IMR-90 (cell line): Measurements from ENCODE around the gene SEMA5A. TPM values are rescaled to one million over a fixed set of nuclear protein-coding genes. Genes with fewer than 3 reads are reported as not detected.

ENCODE experiments used
- ATAC-seq: fragments of 200-7000 bp; cut with Tn5 transposase; 2 replicates; pipeline ENCODE4 v1.9.1; 2020; ENCODE audit warnings: low read depth, mild to moderate bottlenecking, moderate library complexity
- BruUV-seq: library from RNA; stranded (reverse); fragments of 400-500 nt; replicated peaks from 2 replicates; lab custom pipeline; 2021; lab: Mats Ljungman, UMichigan
- CTCF ChIA-PET: fragments of 300-600 bp; formaldehyde crosslinking; extraction: SDS; loops from one replicate; lab custom pipeline; 2021; ENCODE audit warnings: antibody characterized with exemption; lab: Yijun Ruan, JAX
- POLR2A ChIA-PET: fragments of 300-600 bp; sonication (Branson Sonifier 250); formaldehyde crosslinking; loops from one replicate; lab custom pipeline; 2022; ENCODE audit warnings: antibody characterized with exemption; ENCODE audit not compliant: unreplicated experiment; lab: Charles Lee
- DNase-seq: peaks from one replicate; pipeline ENCODE4 v3.0.0; 2013
- H2AFZ ChIP-seq: replicated peaks from 2 replicates; pipeline ENCODE3; 2013; ENCODE audit warnings: low read length, mild to moderate bottlenecking; ENCODE audit not compliant: poor library complexity
- H2AK5ac ChIP-seq: 2 replicates; pipeline ENCODE4 v1.6.1; 2013; ENCODE audit warnings: low read depth, low read length, inconsistent platforms
- H2AK9ac ChIP-seq: replicated peaks from 2 replicates; pipeline ENCODE3; 2013; ENCODE audit warnings: mild to moderate bottlenecking, low read depth, low read length, moderate library complexity; ENCODE audit not compliant: poor library complexity
- H2BK120ac ChIP-seq: 2 replicates; pipeline ENCODE4 v1.6.1; 2013; ENCODE audit warnings: low read depth, low read length, inconsistent platforms
- H2BK15ac ChIP-seq: 3 replicates; pipeline ENCODE4 v1.6.1; 2013; ENCODE audit warnings: low read depth, low read length, inconsistent platforms
- H2BK20ac ChIP-seq: 2 replicates; pipeline ENCODE4 v1.6.1; 2013; ENCODE audit warnings: low read depth, mild to moderate bottlenecking, inconsistent platforms, low read length, moderate library complexity
- H2BK5ac ChIP-seq: 2 replicates; pipeline ENCODE4 v1.6.1; 2013; ENCODE audit warnings: mild to moderate bottlenecking, low read depth, low read length, inconsistent platforms; ENCODE audit not compliant: poor library complexity, severe bottlenecking
- H3K14ac ChIP-seq: replicated peaks from 2 replicates; pipeline ENCODE4 v1.6.1; 2013; ENCODE audit warnings: low read depth, low read length, inconsistent platforms
- H3K18ac ChIP-seq: 2 replicates; pipeline ENCODE4 v1.6.1; 2013; ENCODE audit warnings: low read depth, low read length, control low read depth
- H3K23ac ChIP-seq: 2 replicates; pipeline ENCODE4 v1.6.1; 2013; ENCODE audit warnings: low read depth, low read length, inconsistent platforms
- H3K27ac ChIP-seq: 2 replicates; pipeline ENCODE4 v1.5.1; 2013; ENCODE audit warnings: mild to moderate bottlenecking, control low read depth, low read length; ENCODE audit not compliant: insufficient read depth
- H3K27me3 ChIP-seq: 2 replicates; pipeline ENCODE4 v1.6.1; 2013; ENCODE audit warnings: low read length; ENCODE audit not compliant: control insufficient read depth, insufficient read depth
- H3K36me3 ChIP-seq: 2 replicates; pipeline ENCODE4 v1.6.1; 2013; ENCODE audit warnings: low read length, mixed read lengths; ENCODE audit not compliant: control insufficient read depth, insufficient read depth
- H3K4ac ChIP-seq: 2 replicates; pipeline ENCODE4 v1.6.1; 2013; ENCODE audit warnings: low read depth, low read length, inconsistent platforms
- H3K4me1 ChIP-seq: 2 replicates; pipeline ENCODE4 v1.6.1; 2013; ENCODE audit warnings: low read length, mixed read lengths; ENCODE audit not compliant: control insufficient read depth, insufficient read depth
- H3K4me2 ChIP-seq: 2 replicates; pipeline ENCODE4 v1.6.1; 2013; ENCODE audit warnings: low read depth, mild to moderate bottlenecking, control low read depth, low read length, moderate library complexity
- H3K4me3 ChIP-seq: 2 replicates; pipeline ENCODE4 v1.5.1; 2013; ENCODE audit warnings: low read depth, mild to moderate bottlenecking, control low read depth, low read length, moderate library complexity; ENCODE audit not compliant: insufficient read depth
- H3K56ac ChIP-seq: 2 replicates; pipeline ENCODE4 v1.6.1; 2013; ENCODE audit warnings: low read length, inconsistent platforms; ENCODE audit not compliant: insufficient read depth; ENCODE audit errors: extremely low read depth
- H3K79me1 ChIP-seq, 2 experiments: 2 replicates each; pipeline ENCODE4 v1.6.1; 2013; ENCODE audit warnings: low read length in 2 of 2, inconsistent platforms in 1 of 2, low read depth in 1 of 2
- H3K9ac ChIP-seq: 2 replicates; pipeline ENCODE4 v1.6.1; 2013; ENCODE audit warnings: low read depth, low read length, control low read depth
- H3K9me1 ChIP-seq: 2 replicates; pipeline ENCODE4 v1.6.1; 2013; ENCODE audit warnings: low read length, inconsistent platforms; ENCODE audit not compliant: insufficient read depth
- H3K9me3 ChIP-seq: 2 replicates; pipeline ENCODE4 v1.6.1; 2013; ENCODE audit warnings: low read length; ENCODE audit not compliant: control insufficient read depth, insufficient read depth
- H4K20me1 ChIP-seq: 2 replicates; pipeline ENCODE4 v1.6.1; 2013; ENCODE audit warnings: low read length, inconsistent platforms; ENCODE audit not compliant: insufficient read depth
- H4K5ac ChIP-seq: 2 replicates; pipeline ENCODE4 v1.6.1; 2013; ENCODE audit warnings: mild to moderate bottlenecking, low read depth, low read length, control low read depth
- H4K8ac ChIP-seq, 2 experiments: 2 replicates each; pipeline ENCODE4 v1.6.1; 2013; ENCODE audit warnings: low read depth in 2 of 2, low read length in 2 of 2, control low read depth in 1 of 2, inconsistent platforms in 1 of 2
- H4K91ac ChIP-seq: 2 replicates; pipeline ENCODE4 v1.6.1; 2013; ENCODE audit warnings: low read depth, low read length, inconsistent platforms; ENCODE audit not compliant: insufficient read depth
- CEBPB ChIP-seq: IDR thresholded peaks from 2 replicates; pipeline ENCODE4 v1.6.1; 2012; ENCODE audit warnings: low read depth, low read length, improper control_type of control experiment
- CHD1 ChIP-seq: IDR thresholded peaks from 2 replicates; pipeline ENCODE4 v1.6.1; 2012; ENCODE audit warnings: low read depth, low read length, improper control_type of control experiment
- FOS ChIP-seq: fragments of 150-350 bp; IDR thresholded peaks from 2 replicates; pipeline ENCODE4 v1.6.1; 2016; ENCODE audit warnings: low read depth, low read length
- MAFK ChIP-seq: IDR thresholded peaks from 2 replicates; pipeline ENCODE4 v1.6.1; 2012; ENCODE audit warnings: low read depth, low read length, improper control_type of control experiment
- MAZ ChIP-seq: IDR thresholded peaks from 2 replicates; pipeline ENCODE4 v1.6.1; 2012; ENCODE audit warnings: low read depth, mild to moderate bottlenecking, low read length, improper control_type of control experiment, moderate library complexity, borderline replicate concordance
- MXI1 ChIP-seq: IDR thresholded peaks from 2 replicates; pipeline ENCODE4 v1.6.1; 2012; ENCODE audit warnings: low read depth, mild to moderate bottlenecking, low read length, moderate library complexity, borderline replicate concordance
- NFE2L2 ChIP-seq: fragments of 150-350 bp; IDR thresholded peaks from 2 replicates; pipeline ENCODE4 v1.6.1; 2016; ENCODE audit warnings: low read depth, mild to moderate bottlenecking, low read length
- POLR2A ChIP-seq: IDR thresholded peaks from 2 replicates; pipeline ENCODE4 v1.6.1; 2012; ENCODE audit warnings: mild to moderate bottlenecking, low read depth, low read length
- RAD21 ChIP-seq: IDR thresholded peaks from 2 replicates; pipeline ENCODE4 v1.6.1; 2012; ENCODE audit warnings: low read length, improper control_type of control experiment
- RCOR1 ChIP-seq: IDR thresholded peaks from 2 replicates; pipeline ENCODE4 v1.6.1; 2012; ENCODE audit warnings: mild to moderate bottlenecking, low read length, improper control_type of control experiment; ENCODE audit not compliant: insufficient replicate concordance
- RFX5 ChIP-seq: IDR thresholded peaks from 2 replicates; pipeline ENCODE4 v1.8.0; 2012; ENCODE audit warnings: low read depth, mild to moderate bottlenecking, low read length, moderate library complexity
- SMC3 ChIP-seq: fragments of 150-350 bp; IDR thresholded peaks from 2 replicates; pipeline ENCODE4 v1.6.1; 2016; ENCODE audit warnings: low read depth, mild to moderate bottlenecking, antibody characterized with exemption, low read length, moderate library complexity
- WGBS, 2 experiments: methylation state at CpG; one replicate each; pipeline versions ENCODE4 v1.1.5 to v1.1.7; 2013; ENCODE audit warnings: missing lambda C conversion rate in 2 of 2; ENCODE audit not compliant: insufficient read length in 1 of 2; ENCODE audit errors: extremely low coverage in 2 of 2; 5-methylcytosine and 5-hydroxymethylcytosine counted together
- dilution Hi-C: fragments of 300-500 bp; cut with HindIII; formaldehyde crosslinking; loops from one replicate; pipeline ENCODE4 v1.14.3; 2018; ENCODE audit warnings: low sequenced_read_pairs; ENCODE audit not compliant: unreplicated experiment
- in situ Hi-C: fragments of 300-500 bp; cut with MboI; formaldehyde crosslinking; loops from 3 replicates; pipeline ENCODE4 v1.14.3; 2019; ENCODE audit warnings: low sequenced_read_pairs, inconsistent platforms, mixed read lengths
- intact Hi-C: fragments of 100-400 bp; cut with micrococcal nuclease; formaldehyde crosslinking; loops from 2 replicates; pipeline ENCODE4 v1.10.0; 2022
- polyA plus RNA-seq, 3 experiments: library from polyadenylated mRNA; depleted of rRNA; stranded (reverse); fragments of >200 nt; gene quantifications; 2 replicates each; pipeline ENCODE4 v1.2.3, GENCODE V29; 2012; ENCODE audit warnings: low replicate concordance in 1 of 3
- total RNA-seq: library from RNA; depleted of rRNA; stranded (reverse); fragments of >200 nt; gene quantifications from 2 replicates; pipeline ENCODE4 v1.2.3, GENCODE V29; 2012
- TF ChIP-seq, protein P1 (sequence below): fragments of 150-350 bp; IDR thresholded peaks from 2 replicates; pipeline ENCODE4 v1.6.1; 2016; ENCODE audit warnings: low read depth, mild to moderate bottlenecking, low read length, moderate library complexity, borderline replicate concordance
- TF ChIP-seq, protein P2 (sequence below): conservative IDR thresholded peaks from 2 replicates; pipeline ENCODE4 v1.5.1; 2012; ENCODE audit warnings: mild to moderate bottlenecking, low read depth, low read length, improper control_type of control experiment

SEMA5A gene
- total and polyA plus RNA-seq, 2 of the 4 experiments (the other 2 are of a cell fraction) = 8.2 to 9.9 TPM

DNA sequence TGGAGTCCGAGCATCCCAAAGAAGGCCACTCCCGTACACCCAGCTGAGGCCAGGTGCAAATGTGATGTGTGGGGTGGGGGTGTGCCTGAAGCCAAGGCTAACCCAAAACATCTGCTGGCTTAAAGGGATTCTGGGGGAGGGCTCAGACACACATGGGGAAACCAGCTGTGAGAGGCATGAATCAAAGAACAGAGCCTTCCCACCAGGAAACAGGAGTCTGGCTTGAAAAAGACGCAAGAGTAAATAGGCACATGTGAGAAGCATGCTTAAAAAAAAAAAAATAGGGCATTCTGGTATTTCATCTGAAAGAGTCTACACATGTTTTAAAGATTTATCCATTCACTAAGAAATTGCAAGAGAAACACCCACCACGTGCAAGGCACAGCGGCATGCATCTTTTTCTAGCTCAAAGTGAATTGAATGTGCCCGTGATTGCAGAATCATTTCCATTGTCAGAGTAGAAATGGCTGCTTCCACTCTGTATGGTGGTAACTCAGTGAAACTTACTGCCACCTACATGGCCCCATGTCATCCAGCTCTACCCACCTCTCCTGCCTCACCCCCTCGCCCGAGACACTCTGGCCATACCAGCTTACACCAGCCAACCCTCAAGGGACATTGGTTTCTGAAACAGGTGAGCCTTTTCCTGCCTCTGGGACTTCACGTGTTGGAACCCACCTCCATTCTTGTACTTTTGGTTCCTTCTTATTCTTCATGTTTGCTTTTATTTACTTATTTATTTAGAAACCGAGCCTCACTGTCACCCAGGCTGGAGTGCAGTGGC, 71.5 kb downstream of the SEMA5A start:
- Histone ChIP-seq H2BK120ac (no peak overlapping the region), H4K20me1 (peaks cover 9% of the 10 kb centered on the region; the same call in 1 of the 2 replicates), H2BK5ac (no peak overlapping the region), H2BK20ac (no peak overlapping the region), H2BK15ac (no peak overlapping the region), H3K9me3 (peaks cover 10% of the 10 kb centered on the region), H3K9ac (no peak overlapping the region), H3K4ac (no peak overlapping the region), H3K79me1 (peaks cover 5 to 59% of the 10 kb centered on the region in 2 experiments; a peak in 3 of 4 replicates), H3K14ac (no peak overlapping the region), H4K8ac (no peak overlapping the region), H4K91ac (no peak overlapping the region), H3K36me3 (no peaks in the 10 kb centered on the region), H3K9me1 (peaks cover 8% of the 10 kb centered on the region), H3K4me3 (no peak overlapping the region), H3K18ac (no peak overlapping the region), H2AK9ac (no peak overlapping the region), H4K5ac (no peak overlapping the region), H3K4me1 (no peaks in the 10 kb centered on the region), H3K23ac (no peak overlapping the region), H3K56ac (no peak overlapping the region), H3K4me2 (no peak overlapping the region), H2AFZ (no peak overlapping the region), H2AK5ac (no peak overlapping the region), H3K27ac (no peak overlapping the region), H3K27me3 (no peaks in the 10 kb centered on the region)
- TF ChIP-seq SMC3 (no peak), MAZ (no peak), MXI1 (no peak), MAFK (no peak), CEBPB (no peak), RAD21 (no peak), CHD1 (no peak), POLR2A (no peak), FOS (no peak), RCOR1 (no peak), RFX5 (no peak), NFE2L2 (no peak)
- TF ChIP-seq, protein P1, sequence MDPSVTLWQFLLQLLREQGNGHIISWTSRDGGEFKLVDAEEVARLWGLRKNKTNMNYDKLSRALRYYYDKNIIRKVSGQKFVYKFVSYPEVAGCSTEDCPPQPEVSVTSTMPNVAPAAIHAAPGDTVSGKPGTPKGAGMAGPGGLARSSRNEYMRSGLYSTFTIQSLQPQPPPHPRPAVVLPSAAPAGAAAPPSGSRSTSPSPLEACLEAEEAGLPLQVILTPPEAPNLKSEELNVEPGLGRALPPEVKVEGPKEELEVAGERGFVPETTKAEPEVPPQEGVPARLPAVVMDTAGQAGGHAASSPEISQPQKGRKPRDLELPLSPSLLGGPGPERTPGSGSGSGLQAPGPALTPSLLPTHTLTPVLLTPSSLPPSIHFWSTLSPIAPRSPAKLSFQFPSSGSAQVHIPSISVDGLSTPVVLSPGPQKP = no peak
- TF ChIP-seq, protein P2, sequence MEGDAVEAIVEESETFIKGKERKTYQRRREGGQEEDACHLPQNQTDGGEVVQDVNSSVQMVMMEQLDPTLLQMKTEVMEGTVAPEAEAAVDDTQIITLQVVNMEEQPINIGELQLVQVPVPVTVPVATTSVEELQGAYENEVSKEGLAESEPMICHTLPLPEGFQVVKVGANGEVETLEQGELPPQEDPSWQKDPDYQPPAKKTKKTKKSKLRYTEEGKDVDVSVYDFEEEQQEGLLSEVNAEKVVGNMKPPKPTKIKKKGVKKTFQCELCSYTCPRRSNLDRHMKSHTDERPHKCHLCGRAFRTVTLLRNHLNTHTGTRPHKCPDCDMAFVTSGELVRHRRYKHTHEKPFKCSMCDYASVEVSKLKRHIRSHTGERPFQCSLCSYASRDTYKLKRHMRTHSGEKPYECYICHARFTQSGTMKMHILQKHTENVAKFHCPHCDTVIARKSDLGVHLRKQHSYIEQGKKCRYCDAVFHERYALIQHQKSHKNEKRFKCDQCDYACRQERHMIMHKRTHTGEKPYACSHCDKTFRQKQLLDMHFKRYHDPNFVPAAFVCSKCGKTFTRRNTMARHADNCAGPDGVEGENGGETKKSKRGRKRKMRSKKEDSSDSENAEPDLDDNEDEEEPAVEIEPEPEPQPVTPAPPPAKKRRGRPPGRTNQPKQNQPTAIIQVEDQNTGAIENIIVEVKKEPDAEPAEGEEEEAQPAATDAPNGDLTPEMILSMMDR = no peak
- intact Hi-C loops = no loop called here
- dilution Hi-C loops = no loop called here
- in situ Hi-C loops = no loop called here
- 73% methylated on average over 3 of the region's 10 CpGs; no CpG with 5 or more reads in 1 of the 2 experiments for WGBS, 2 experiments
- CTCF ChIA-PET = interaction anchor here (0.7 kb wide), 1 partner anchor 60 kb away, joined by 3 read pairs; no protein-coding TSS in a partner anchor
- BruUV-seq = no TSS peak
- DNase-seq = no peak
- POLR2A ChIA-PET = no interaction called here
- ATAC-seq = no peak
